GM21381 (cell line): ENCODE results near the gene CPNE8.

Experiments
- ATAC-seq: cut with Tn5 transposase; IDR thresholded peaks from one replicate; pipeline ENCODE4 v1.9.1; 2021; ENCODE audit warnings: mild to moderate bottlenecking, moderate library complexity; ENCODE audit not compliant: unreplicated experiment

CPNE8 gene

DNA sequence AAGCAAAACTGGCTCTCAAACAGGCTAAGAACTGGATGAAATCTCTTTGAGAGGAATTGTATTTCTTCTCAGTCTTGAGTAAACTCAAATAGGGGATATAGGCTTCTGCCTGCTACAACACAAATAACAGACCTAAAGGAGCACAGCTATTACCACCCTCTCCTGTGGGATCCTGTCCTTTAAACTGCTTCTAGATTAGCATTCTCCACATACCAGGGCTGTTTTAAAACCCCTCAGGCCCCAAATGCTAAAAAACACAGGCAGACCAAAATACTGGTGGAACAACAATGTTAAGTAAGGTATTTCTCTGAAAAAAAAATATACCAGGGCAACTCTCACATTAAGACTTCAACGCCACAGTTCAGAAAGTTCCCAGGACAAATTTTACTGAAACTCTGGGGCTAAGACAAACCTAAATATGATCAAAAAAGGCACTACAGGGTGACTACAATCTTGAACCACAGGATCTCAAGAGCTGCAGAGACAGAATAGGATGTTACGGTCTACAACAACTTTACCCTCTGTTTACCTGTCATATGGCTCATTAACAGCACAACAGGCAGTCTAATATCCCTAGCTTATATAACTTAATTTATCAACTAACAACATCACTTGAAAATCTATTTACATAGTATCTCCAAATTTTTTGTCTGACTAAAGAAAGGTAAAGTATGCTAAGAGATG lies 7.2 kb downstream of the CPNE8 start:
- ATAC-seq: no peak

DNA sequence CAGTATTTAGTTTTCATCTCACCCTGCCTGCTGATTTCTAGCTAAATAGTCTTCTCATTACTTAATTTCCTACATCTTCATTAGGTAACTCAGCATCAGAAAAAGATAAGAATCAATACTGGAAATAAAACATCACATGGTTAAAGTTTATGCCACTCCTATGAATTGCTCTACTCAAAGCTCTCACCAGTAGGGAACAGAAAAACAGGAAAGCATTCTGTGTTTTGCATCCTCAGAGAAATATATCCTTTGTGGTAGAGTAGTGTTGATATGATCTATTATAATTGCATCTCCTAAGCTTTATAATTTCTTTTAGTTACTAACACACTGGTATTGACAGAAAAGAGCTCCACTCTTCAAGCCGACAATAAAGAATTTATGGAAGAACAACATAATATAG lies 9.9 kb downstream of the CPNE8 start:
- ATAC-seq: no peak

DNA sequence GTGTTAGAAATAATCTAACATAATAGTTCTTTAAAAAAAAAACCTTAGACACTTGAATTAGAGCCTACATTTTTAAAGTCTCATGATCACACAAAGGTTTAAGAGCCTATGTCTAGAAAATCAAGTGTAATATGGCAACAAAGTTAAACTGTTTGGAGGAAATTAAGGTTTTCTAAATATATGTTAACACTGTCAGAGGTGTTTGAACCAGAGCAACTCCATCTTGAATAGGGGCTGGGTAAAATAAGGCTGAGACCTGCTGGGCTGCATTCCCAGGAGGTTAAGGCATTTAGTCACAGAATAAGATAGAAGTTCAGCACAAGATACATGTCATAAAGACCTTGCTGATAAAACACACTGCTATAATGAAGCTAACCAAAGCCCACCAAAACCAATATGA lies 12.4 kb downstream of the CPNE8 start:
- ATAC-seq: no peak

DNA sequence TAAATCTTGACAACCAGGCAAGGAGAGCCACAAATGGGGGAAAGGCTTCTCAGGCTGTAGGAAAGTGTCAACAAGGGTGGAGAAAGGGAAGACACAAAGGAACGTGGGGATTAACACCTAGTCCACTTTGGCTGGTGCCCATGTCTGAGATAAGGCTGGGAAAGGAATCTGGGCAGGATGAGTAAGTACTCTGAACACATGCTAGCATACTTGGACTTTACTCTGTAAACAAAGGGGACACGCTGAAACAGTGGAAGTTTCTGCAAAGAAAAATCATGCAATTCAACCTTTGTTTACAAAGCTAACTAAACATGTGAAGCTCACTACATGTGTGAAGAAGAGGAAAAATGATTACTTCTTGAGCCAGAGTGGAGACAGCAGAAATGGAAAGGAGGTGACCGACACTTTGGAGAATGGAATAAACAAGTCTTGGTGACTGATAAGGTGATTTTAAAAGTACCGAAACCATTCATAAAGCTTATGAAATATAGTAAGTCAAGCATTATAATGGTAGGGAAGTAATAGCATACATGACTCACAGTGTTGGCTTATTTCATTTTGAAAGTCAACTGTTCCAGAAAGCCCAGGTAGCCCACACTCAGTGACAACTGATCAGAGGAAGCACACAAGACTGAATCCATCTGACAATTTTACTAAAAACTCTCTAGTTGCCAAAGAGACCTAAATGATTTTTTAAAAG lies 13.2 kb downstream of the CPNE8 start:
- peak; percentile 66 for ATAC-seq

DNA sequence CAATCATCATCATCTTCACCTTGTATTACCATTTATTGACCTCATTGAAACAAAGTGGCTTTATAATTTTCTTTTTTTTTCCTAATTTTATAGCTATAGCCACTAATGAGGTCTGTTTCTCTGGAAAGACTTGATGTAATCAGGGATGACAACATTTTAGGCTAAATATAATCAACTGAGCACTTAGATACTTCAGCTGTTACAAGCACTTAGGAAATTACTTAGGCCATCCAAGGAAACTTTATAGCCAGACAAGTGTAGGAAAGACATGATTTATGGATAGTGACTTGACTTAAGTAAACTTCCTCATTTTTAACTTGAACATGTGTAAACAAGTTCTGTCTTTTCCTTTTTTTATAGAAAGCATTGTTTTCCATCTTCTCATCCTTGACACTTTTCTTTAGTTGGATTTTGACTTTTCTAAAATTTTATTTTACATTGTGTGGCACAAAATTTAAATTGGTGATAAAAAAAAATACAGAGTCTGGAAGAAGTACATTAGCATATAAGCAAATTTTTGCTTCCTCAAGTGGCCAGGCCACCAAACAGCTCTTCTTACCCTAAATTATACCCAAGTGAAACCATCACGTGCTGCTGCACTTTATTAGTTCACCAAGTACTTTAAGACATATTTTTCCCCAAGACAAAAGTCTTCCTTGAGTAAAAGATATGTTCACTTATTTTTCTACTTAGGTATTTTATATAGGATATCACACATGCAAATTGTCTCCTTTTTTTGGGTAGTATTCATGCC lies 15.1 kb downstream of the CPNE8 start:
- ATAC-seq: no peak

DNA sequence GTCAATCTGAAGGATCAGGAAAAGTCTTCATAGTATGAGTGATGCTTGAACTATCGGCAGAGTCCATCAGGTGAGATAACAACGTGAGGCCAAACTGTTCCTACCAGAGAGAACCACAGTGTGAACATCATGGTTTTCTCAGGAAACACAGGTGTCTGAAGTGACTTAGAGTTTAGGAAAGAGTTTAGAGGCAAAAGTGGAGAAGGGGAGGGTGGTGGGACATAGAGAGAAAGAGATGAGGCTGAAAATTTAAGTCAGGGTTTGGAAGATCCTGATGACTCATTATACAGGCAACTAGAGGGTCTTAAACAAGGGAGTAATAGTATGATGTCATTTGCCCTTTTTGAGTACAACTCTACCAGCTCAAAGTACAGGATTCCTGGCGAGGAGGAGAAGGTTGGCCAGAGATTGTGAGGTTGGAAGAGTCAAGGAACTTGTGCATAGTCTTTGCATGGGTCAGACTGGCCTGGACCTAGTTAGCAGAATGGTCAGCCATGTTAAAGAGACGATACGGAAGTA lies 16.0 kb downstream of the CPNE8 start:
- no peak for ATAC-seq

DNA sequence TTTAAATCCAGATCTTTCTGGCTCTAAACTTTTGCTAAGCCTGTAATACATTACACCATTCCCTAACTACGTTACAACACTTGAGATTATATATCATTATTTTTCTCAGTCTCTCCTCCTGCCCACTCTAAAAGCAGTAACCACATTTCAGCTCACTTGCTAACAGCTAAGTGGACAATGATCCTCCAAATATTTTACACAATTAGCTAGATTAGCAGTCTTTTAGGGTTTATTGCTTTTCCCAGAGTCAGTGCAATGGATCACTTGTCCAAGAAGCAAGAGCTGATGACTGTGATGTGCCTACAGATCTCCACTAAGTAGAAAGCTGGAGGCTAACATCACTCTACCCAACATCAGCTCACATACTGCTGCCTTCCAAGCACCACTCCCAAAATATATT lies 17.6 kb downstream of the CPNE8 start:
- no peak for ATAC-seq

DNA sequence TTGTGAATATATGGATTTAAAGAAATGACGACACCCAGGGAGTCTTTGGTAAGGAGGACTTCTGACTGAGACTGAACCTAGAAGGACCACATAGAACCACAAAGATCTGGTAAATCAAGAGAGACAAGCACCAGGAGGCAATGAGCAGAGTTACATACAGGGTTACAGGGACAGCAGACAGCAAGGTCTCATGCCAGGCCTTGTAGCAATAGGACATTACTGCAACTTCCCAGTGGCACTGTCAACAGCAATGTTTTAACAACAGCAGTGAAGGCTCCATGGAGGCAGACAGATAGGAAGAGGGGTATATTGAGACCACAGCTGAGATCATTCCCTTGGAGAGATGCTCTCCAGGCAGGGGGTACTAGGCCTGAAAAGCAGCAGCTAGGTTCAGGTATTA lies 18.5 kb downstream of the CPNE8 start:
- ATAC-seq: no peak

DNA sequence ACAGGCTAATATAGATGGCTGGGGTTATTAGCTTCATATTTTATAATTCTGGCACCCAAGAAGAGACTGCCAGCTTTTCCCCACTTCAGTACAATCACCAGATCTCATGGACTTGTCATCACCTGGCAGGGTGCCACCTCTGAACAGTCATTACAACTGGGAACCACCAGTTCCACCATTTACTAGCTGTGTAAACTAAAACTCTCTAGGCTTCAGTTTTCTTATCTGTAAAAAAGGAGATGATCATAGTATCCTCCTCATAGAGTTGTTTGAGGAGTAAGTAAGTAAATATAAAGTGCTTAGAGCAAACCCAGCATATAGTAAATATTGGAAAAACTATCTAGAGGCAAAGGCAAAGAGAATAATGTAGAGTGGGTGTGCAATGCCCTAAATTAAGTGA lies 19.3 kb downstream of the CPNE8 start:
- ATAC-seq: no peak

DNA sequence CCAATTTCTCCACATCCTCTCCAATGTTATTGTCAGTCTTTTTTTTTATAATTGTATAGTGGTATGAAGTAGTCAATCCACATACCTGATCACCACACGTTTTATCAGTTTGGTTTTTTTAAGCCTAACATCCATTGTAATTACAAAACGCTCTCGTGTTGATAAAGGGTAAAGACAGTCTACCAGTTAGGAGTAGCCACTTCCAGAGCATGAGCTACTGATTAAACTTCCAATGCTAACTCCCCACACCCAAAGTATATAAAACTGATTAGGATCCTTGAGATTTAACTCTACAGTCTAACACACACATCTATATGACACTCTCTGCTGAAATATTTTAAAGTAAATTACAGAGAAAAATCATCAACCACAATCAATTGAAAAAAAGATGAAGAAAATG lies 20.7 kb downstream of the CPNE8 start:
- ATAC-seq: no peak

DNA sequence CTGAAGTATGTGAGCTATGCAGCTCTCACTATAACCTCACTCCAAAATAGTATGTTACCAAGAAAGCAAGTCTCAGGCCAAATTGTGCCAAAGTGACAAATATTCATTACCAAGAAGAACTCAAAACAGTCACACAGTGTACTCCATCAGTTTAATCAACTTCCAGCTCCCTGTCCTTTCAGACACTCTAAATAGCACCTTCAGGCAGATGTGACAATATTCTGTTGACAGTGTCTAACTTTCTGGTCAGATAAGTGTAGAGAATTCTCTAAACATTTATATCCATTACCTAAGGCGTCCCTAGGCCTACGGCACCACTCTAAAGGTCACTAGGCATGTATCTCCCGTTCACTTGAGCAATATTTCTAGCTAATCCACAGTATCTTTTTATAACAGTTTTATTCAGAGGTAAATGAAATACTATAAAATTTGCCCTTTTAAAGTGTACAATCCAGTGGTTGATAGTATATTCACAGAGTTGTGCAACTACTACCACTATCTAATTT lies 21.7 kb downstream of the CPNE8 start:
- no peak for ATAC-seq

DNA sequence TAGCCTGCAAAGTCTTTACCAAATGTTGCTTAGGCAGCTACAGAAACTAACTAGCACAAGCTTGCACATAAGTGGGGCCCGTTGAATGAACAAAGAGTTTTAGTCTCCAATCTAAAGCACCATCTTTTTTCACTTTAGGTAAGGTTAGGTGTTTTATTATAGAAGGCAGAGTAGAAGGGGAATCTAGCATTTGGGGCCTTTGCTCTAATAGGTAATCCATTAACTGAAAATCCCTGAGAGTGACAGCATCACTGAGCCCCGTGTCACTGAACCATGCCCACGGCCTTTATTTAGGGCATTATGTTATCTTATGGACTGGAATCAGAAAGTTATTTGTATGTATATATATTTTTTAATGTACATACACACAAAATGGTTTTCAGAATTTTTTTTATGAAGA lies 25.1 kb downstream of the CPNE8 start:
- ATAC-seq: no peak

DNA sequence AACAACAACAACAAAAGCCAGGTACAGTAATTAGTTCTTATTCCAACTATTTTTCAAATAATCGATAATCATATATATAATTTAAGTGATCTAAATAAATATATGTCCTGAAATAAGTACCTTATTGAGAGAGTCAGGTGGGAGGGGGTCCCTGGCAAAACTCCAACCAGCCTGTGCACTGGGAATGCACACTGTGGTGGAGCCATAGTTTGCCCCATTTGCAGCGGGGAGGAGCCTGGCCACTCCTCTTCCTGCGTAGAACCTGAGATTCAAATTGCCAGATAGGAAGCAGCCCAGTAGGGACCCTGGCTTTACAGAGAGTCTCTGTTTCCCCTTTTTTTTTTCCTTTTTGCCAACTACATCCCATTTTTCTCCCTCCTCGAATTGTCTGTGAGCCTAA lies 26.4 kb downstream of the CPNE8 start:
- ATAC-seq: no peak

DNA sequence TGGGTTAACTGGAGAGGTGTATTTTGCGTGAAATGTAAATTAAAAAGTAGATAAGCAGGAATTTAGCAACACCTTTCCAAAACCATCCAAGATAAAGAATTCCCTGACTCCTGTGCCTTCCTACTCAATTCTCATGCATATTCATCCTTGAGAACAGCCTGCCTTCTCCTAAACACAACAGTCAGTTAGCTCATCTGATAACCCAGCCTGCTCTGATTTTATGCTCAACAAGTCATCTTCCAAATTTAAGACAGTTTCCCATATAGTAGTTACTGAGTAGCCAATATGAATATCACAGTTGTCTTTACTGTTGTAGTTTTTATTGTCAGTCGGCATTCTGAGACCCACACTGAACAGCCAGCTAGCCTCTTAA lies 27.1 kb downstream of the CPNE8 start:
- no peak for ATAC-seq

DNA sequence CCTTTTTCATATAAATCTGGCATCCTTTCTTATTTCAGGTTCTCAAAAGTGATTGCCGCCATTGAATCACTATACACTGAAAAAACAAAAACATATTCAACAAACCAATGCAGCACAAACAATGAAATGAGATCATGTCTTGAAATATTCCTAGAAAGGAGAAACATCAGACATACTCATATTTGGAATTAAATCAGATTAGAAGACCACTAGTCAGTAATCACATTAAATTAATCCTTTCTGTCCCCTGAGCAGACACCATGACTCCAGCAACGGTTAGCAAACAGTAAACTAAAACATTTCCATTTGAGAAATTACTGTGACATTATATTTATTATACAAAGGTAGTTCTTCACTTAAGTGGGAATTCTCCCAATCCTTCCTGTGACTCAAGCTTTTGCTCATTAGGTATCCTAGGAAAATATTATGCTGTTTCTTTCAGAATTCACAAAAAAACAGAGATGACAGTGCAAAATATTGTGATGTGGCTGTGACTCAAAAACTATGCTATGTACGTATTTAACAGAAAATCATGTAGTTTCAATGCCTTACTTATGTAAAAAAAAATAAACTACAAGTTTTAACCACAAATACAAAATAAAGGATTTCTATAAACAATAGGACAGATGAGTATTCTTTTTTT lies 29.7 kb downstream of the CPNE8 start:
- no peak for ATAC-seq

DNA sequence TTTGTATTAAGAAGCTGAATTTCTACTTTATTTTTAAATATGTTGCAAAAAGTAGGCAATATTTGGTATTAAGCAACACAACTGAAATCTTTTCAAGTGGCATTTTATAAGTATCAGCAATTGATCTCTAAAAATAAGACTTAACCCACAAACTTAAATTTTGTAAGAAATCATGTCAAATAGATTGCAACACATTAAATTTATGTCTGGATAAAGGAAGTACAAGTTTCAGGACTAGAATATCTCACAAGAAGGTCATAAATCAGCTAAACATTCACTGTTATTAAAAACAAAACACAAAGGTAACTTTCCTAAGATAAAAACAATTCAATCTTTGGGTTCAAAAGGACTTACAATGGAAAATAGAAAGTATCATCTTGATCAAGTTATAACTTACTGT lies 32.8 kb downstream of the CPNE8 start:
- no peak for ATAC-seq

DNA sequence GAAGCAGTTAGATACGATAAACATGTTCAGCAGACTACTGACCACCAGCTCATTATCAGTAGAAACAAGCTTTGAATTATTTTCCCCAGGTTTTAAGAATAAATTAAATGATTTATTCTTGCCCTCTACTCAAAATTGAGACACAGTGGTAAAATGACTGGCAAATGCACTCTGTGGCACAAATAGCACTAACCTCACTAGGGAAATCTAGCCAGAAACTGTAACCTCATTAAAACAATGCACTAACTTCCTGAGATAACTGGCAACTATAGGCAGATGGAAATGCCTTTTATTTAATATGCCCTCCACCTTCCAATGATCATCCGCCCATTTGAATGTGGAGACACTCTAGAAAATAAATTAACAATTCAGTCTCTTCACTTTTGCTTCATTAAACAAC lies 33.2 kb downstream of the CPNE8 start:
- no peak for ATAC-seq

DNA sequence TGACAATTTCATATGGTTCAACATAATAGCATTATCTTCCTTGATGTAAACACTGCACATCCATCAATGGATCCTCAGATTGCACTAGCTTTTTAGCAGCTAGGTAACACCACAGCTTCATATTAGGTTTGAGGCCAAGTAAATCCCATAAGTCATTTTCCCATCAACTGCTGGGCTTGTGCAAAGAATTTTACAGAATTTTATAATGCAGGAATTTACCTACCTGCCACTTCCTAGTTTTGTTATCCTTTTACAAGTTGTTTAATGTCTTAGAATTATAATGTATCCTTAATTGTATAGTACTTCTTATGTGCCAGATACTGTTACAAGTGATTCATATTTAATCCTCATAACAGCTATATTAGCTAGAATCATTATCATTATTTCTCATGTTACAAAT lies 36.4 kb downstream of the CPNE8 start:
- no peak for ATAC-seq

DNA sequence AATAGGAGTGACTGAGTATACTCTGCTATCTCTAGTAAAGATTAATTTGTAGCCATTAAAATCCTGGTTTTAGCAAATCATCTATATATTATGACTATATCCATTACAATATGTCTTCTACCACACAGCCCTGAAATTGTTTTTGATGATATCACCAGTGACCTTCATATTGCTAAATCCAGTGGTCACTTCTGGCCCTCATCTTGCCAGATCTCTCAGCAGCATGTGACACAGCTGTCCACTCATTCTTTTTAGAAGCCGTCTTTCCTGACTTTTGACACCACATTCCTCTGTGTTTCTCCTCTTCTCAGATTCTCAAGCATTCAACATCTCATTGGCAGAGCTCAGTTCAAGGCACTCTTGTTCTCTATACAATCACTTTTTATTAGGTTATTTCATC lies 54.9 kb downstream of the CPNE8 start:
- ATAC-seq: no peak

DNA sequence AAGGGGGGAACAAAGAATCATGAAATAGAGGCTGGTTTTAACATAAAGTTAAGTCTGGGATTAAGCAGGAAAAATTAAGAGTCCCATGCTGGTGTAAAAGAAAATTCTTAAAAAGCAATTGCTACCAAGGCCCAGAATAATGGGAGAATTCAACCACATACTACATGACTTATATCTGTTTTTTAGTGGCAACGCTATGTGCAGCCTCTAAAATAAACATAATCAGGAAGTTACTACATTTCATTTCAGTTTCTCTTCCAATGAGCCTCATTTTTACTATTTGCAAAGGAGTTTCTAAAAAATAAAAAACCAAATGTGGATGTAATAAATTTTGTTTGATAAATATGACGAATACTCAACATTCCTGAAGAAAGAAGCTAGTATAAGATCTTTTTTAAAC lies 58.1 kb downstream of the CPNE8 start:
- ATAC-seq: no peak

DNA sequence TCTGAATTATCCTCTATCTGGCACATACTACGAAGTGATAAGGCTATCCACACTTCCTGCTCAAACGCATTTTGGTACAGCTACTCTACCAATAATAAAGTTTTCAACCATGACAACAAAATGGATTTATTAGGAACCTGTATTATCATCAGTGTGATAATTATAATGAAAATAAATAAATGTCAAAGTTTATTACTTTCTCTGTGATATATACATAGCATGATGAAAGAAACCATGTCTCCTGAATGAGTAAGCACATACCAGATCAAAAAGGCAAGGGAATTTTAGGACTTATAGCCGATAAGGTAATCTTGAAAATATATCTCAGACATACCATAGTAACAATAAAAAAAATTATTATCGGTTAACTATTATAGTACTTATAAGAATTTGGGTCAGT lies 61.1 kb downstream of the CPNE8 start:
- ATAC-seq: no peak
